Measurements from ENCODE around the gene MARCHF4. TPM values are rescaled to one million over a fixed set of nuclear protein-coding genes. Genes with fewer than 3 reads are reported as not detected.

MARCHF4 gene
- total RNA-seq, 1 donor from 2014 or later, result 2.2 TPM

DNA sequence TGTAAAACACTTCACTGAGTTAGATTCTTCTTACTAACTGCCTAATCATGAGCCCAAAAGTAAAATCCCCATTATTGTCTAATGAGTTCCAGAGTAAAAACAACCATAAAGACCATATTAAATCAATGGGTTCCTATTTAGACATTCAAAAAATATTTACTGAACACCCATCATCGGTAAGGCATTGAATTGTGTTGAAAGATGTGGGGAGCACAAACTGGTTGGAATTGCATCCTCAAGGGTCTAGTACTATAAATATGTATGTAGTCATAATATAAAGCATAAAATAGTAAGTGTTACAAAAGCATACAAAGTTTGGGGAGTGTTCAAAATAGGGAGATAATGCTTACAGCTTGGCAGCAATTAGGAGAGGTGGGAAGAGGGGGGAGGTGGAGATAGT is 3.0 kb upstream of the MARCHF4 start:
- H3K36me3 Mint-ChIP-seq (ENCODE audit: insufficient read depth), result no peaks in the 10 kb centered on the region
- H3K4me3 Mint-ChIP-seq (ENCODE audit: low read depth), result no peak overlapping the region
- H3K9me3 Mint-ChIP-seq (ENCODE audit: low read depth), result no peaks in the 10 kb centered on the region
- TF ChIP-seq, protein P1, sequence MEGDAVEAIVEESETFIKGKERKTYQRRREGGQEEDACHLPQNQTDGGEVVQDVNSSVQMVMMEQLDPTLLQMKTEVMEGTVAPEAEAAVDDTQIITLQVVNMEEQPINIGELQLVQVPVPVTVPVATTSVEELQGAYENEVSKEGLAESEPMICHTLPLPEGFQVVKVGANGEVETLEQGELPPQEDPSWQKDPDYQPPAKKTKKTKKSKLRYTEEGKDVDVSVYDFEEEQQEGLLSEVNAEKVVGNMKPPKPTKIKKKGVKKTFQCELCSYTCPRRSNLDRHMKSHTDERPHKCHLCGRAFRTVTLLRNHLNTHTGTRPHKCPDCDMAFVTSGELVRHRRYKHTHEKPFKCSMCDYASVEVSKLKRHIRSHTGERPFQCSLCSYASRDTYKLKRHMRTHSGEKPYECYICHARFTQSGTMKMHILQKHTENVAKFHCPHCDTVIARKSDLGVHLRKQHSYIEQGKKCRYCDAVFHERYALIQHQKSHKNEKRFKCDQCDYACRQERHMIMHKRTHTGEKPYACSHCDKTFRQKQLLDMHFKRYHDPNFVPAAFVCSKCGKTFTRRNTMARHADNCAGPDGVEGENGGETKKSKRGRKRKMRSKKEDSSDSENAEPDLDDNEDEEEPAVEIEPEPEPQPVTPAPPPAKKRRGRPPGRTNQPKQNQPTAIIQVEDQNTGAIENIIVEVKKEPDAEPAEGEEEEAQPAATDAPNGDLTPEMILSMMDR (IDR thresholded peaks at IDR 0.05; ENCODE audit: unreplicated experiment), result no peak
- no peak overlapping the region for H3K27ac Mint-ChIP-seq
- H3K27me3 Mint-ChIP-seq, result peaks cover 67% of the 10 kb centered on the region
- H3K4me1 Mint-ChIP-seq (ENCODE audit: low read depth), result peaks cover 5% of the 10 kb centered on the region
- DNase-seq (ENCODE audit: low spot score, unreplicated experiment), result no peak

DNA sequence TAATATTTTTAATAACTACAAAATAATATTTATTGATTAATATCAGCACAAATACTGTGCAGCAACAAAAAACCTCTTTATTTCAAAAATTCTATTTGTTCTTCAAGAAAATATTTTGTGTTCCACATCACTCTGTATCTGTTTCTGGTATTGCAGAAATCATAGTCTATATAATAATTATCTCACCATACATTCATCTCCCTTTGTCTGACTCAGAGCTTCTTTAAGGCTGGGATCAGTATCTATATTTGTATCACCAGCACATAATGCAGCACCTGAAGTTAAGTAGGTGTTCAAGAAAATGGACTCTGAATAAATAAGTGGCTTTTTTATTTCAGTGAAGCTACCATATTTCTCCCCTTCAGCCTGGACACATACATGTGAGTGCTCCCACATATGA is 1.6 kb upstream of the MARCHF4 start:
- H3K9me3 Mint-ChIP-seq (ENCODE audit: low read depth), result no peaks in the 10 kb centered on the region
- H3K36me3 Mint-ChIP-seq (ENCODE audit: insufficient read depth), result no peaks in the 10 kb centered on the region
- H3K4me3 Mint-ChIP-seq (ENCODE audit: low read depth), result no peak overlapping the region
- DNase-seq (ENCODE audit: low spot score, unreplicated experiment), result no peak
- H3K4me1 Mint-ChIP-seq (ENCODE audit: low read depth), result peaks cover 5% of the 10 kb centered on the region
- peaks cover 73% of the 10 kb centered on the region for H3K27me3 Mint-ChIP-seq
- TF ChIP-seq, protein P1 (IDR thresholded peaks at IDR 0.05; ENCODE audit: unreplicated experiment), result no peak
- H3K27ac Mint-ChIP-seq, result no peak overlapping the region

DNA sequence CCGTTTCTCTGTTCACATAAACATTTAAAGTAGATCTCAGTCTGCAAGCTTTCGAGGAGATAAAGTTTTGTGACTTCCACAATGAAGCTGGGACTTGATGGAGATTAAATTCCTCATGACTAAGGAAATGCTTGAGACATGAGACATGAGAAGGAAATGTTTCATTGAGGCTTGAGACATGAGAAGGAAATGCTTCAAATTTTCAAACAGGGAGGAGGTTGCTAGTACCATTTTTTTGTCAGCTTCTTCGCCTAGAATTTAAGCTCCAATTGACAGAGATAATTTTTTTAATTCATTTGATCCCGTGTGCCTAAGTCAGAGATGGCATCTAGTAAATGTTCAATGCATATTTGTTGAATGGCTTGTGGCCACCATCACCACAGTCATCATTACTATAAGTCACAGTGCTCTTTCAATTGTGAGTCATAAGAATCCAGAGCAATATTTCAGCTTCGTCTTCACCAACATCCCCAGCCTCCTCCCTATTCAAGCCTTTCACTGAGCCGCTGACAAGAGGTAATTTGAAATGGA is 543 bp upstream of the MARCHF4 start:
- H3K9me3 Mint-ChIP-seq (ENCODE audit: low read depth), result no peaks in the 10 kb centered on the region
- peaks cover 76% of the 10 kb centered on the region for H3K27me3 Mint-ChIP-seq
- TF ChIP-seq, protein P1 (IDR thresholded peaks at IDR 0.05; ENCODE audit: unreplicated experiment), result no peak
- no peak overlapping the region for H3K27ac Mint-ChIP-seq
- no peak for DNase-seq (ENCODE audit: low spot score, unreplicated experiment)
- H3K36me3 Mint-ChIP-seq (ENCODE audit: insufficient read depth), result no peaks in the 10 kb centered on the region
- no peak overlapping the region for H3K4me3 Mint-ChIP-seq (ENCODE audit: low read depth)
- peaks cover 5% of the 10 kb centered on the region for H3K4me1 Mint-ChIP-seq (ENCODE audit: low read depth)

DNA sequence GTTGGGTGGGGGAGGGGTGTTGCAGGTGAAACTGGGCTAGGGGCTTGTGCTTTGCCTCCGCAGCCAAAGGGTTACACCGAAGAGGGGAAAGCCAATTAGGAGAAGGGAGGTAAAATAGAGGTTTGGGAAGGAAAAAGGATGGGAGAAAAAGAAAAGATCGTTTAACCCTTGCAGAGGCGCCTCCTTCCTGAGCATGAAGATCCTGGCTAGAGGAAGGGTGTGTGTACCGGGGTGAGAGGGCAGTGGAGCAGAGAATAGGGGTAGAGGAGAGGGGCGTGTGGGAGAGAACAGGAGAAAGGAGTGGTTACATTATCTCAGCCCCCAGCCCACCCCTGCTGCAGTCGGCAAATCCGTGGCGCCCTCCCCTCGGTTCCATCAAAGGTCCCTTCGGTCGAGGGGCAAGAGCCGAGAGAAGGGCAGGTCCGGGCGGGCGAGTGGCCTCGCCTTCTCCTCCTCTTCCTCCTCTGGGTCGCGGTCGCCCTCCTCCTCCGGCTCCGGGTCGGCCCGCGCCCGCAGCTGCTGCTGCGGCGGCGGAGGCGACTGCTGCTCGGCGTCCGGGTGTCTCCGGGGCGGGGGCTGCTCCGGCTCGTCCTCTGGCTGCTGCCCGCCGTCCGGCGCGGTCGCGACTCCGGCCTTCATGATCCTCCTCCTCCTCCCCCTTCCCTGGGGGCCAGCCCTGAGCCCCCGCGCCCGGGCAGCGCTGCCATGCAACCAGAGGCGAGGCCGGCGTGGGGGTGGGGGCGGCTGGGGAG is 1.1 kb downstream of the MARCHF4 start:
- H3K4me1 Mint-ChIP-seq (ENCODE audit: low read depth), result peaks cover 5% of the 10 kb centered on the region
- H3K4me3 Mint-ChIP-seq (ENCODE audit: low read depth), result peak overlapping the region; percentile 57
- DNase-seq (ENCODE audit: low spot score, unreplicated experiment), result no peak
- no peaks in the 10 kb centered on the region for H3K9me3 Mint-ChIP-seq (ENCODE audit: low read depth)
- no peaks in the 10 kb centered on the region for H3K36me3 Mint-ChIP-seq (ENCODE audit: insufficient read depth)
- TF ChIP-seq, protein P1 (IDR thresholded peaks at IDR 0.05; ENCODE audit: unreplicated experiment), result no peak
- H3K27me3 Mint-ChIP-seq, result peaks cover 84% of the 10 kb centered on the region
- no peak overlapping the region for H3K27ac Mint-ChIP-seq

DNA sequence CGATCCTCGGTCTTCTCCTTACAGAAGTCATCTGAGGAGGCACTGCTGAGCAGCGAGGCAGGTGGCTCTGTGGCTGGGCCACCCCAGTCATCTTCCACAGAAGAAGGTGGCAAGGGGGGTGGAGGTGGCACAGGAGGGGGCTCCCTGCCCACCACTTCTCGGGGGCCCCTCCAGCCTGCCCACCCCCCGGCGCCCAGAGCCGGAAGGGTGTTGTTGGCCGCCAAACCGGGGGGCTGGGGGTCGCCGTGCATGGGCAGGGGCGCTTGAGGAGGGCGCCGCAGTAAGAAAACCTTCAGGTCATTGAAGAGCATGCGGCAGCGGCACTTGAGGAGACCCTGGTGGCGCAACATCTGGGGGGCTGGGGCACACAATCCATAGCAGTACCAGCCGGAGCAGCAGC is 2.5 kb downstream of the MARCHF4 start:
- no peaks in the 10 kb centered on the region for H3K36me3 Mint-ChIP-seq (ENCODE audit: insufficient read depth)
- H3K4me3 Mint-ChIP-seq (ENCODE audit: low read depth), result no peak overlapping the region
- peaks cover 5% of the 10 kb centered on the region for H3K4me1 Mint-ChIP-seq (ENCODE audit: low read depth)
- DNase-seq (ENCODE audit: low spot score, unreplicated experiment), result no peak
- TF ChIP-seq, protein P1 (IDR thresholded peaks at IDR 0.05; ENCODE audit: unreplicated experiment), result no peak
- no peak overlapping the region for H3K27ac Mint-ChIP-seq
- H3K9me3 Mint-ChIP-seq (ENCODE audit: low read depth), result no peaks in the 10 kb centered on the region
- H3K27me3 Mint-ChIP-seq, result peaks cover 84% of the 10 kb centered on the region

Measured in progenitor cell of endocrine pancreas (in vitro differentiated cells).